Erythroblast (primary cell): ENCODE measurements around the gene ITSN1.

Source experiments
- GATA1 ChIP-seq: IDR thresholded peaks from 2 replicates; pipeline ENCODE4 v1.6.1; 2011; ENCODE audit warnings: low read depth, mild to moderate bottlenecking, control low read depth, low read length, moderate library complexity
- POLR2A ChIP-seq: IDR thresholded peaks from 2 replicates; pipeline ENCODE4 v1.6.1; 2011; ENCODE audit warnings: mild to moderate bottlenecking, low read length

DNA sequence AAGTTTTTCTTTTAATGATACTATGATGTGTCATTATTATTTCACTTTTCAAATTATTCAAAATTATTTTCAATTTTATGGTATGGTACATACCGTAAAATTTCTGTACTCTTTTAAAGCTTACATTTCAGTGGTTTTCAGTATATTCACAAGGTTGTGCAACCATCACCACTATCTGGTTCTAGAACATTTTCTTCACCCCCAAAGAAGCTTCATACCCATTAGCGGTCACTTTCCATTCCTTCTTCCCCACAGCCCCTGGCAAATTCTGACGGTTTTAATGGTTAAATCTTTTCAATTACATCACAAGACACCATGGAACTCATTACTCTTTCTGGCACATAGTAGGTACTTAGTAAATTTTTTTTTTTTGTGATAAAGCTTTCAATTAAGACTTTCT, 296.1 kb downstream of the ITSN1 start:
- TF ChIP-seq POLR2A, result no peak
- TF ChIP-seq GATA1, result no peak
